DOHH2 (cell line): ENCODE data around the gene CNTNAP2.

Source experiments
- H3F3A ChIP-seq: fragments of 200-600 bp; sonication (generic), shearing (Covaris generic); 2 replicates; pipeline ENCODE4 v1.6.0; 2016; ENCODE audit warnings: antibody characterized with exemption, mild to moderate bottlenecking; ENCODE audit not compliant: control insufficient read depth, insufficient read depth
- H3K27ac ChIP-seq: fragments of 200-600 bp; sonication (generic); 2 replicates; pipeline ENCODE4 v1.5.1; 2014; ENCODE audit warnings: low read depth, mild to moderate bottlenecking, low read length, moderate library complexity
- H3K27me3 ChIP-seq: fragments of 200-600 bp; sonication (generic); 2 replicates; pipeline ENCODE4 v1.6.1; 2014; ENCODE audit warnings: mild to moderate bottlenecking, low read length, mixed read lengths; ENCODE audit not compliant: control insufficient read depth
- H3K36me3 ChIP-seq: fragments of 200-600 bp; sonication (generic); 2 replicates; pipeline ENCODE4 v1.6.1; 2014; ENCODE audit warnings: mild to moderate bottlenecking, low read length, moderate library complexity, mixed read lengths; ENCODE audit not compliant: control insufficient read depth
- H3K4me1 ChIP-seq: fragments of 200-600 bp; sonication (generic); 2 replicates; pipeline ENCODE4 v1.6.1; 2014; ENCODE audit warnings: mild to moderate bottlenecking, low read length, mixed read lengths; ENCODE audit not compliant: control insufficient read depth
- H3K4me2 ChIP-seq: fragments of 200-600 bp; sonication (generic); 2 replicates; pipeline ENCODE4 v1.6.0; 2014; ENCODE audit warnings: mild to moderate bottlenecking, low read length, moderate library complexity
- H3K4me3 ChIP-seq: fragments of 200-600 bp; sonication (generic); 2 replicates; pipeline ENCODE4 v1.5.1; 2014; ENCODE audit warnings: mild to moderate bottlenecking, low read length, mixed read lengths
- H3K79me2 ChIP-seq: fragments of 200-600 bp; sonication (generic); 2 replicates; pipeline ENCODE4 v1.6.1; 2014; ENCODE audit warnings: mild to moderate bottlenecking, low read length, mixed read lengths; ENCODE audit not compliant: control insufficient read depth
- H3K9me2 ChIP-seq: fragments of 200-600 bp; sonication (generic); replicated peaks from 2 replicates; pipeline ENCODE4 v1.6.1; 2014; ENCODE audit warnings: mild to moderate bottlenecking, low read length, mixed read lengths; ENCODE audit not compliant: control insufficient read depth
- H3K9me3 ChIP-seq: fragments of 200-600 bp; sonication (generic); 2 replicates; pipeline ENCODE4 v1.6.1; 2014; ENCODE audit warnings: antibody characterized with exemption, low read length, mixed read lengths; ENCODE audit not compliant: control insufficient read depth, insufficient read depth
- H4K20me1 ChIP-seq: fragments of 200-600 bp; sonication (generic); 2 replicates; pipeline ENCODE4 v1.6.0; 2014; ENCODE audit warnings: low read depth, mild to moderate bottlenecking, antibody characterized with exemption, low read length, moderate library complexity; ENCODE audit not compliant: control insufficient read depth, insufficient read depth
- CTCF ChIP-seq: fragments of 200-600 bp; sonication (generic); IDR thresholded peaks from one replicate; pipeline ENCODE4 v1.5.1; 2014; ENCODE audit warnings: antibody characterized with exemption, mild to moderate bottlenecking, low read depth, low read length; ENCODE audit not compliant: poor library complexity, severe bottlenecking
- EZH2phosphoT487 ChIP-seq: fragments of 200-600 bp; sonication (generic); IDR thresholded peaks from 2 replicates; pipeline ENCODE4 v1.6.1; 2017; ENCODE audit warnings: borderline replicate concordance, mild to moderate bottlenecking, antibody characterized with exemption, low read length, moderate library complexity, mixed read lengths

Gene CNTNAP2

GRCh38 chr7:148115308-148115707 is 1998.7 kb downstream of the CNTNAP2 start:
- no peaks in the 10 kb centered on the region for H3K79me2 ChIP-seq
- no peak overlapping the region for H3K27ac ChIP-seq
- TF ChIP-seq EZH2phosphoT487 (no peak), CTCF (no peak)
- no peaks in the 10 kb centered on the region for H3K27me3 ChIP-seq
- H3K9me2 ChIP-seq, result no peaks in the 10 kb centered on the region
- H3K9me3 ChIP-seq, result no peaks in the 10 kb centered on the region
- no peak overlapping the region for H3K4me2 ChIP-seq
- no peaks in the 10 kb centered on the region for H3F3A ChIP-seq
- H3K36me3 ChIP-seq, result no peaks in the 10 kb centered on the region
- no peaks in the 10 kb centered on the region for H3K4me1 ChIP-seq
- no peak overlapping the region for H3K4me3 ChIP-seq
- no peaks in the 10 kb centered on the region for H4K20me1 ChIP-seq

GRCh38 chr7:148116195-148116594 is 1999.6 kb downstream of the CNTNAP2 start:
- no peaks in the 10 kb centered on the region for H3K9me3 ChIP-seq
- no peaks in the 10 kb centered on the region for H3F3A ChIP-seq
- H3K36me3 ChIP-seq, result no peaks in the 10 kb centered on the region
- no peak overlapping the region for H3K4me2 ChIP-seq
- no peaks in the 10 kb centered on the region for H4K20me1 ChIP-seq
- TF ChIP-seq CTCF, result no peak
- H3K4me3 ChIP-seq, result no peak overlapping the region
- H3K27ac ChIP-seq, result no peak overlapping the region
- H3K27me3 ChIP-seq, result no peaks in the 10 kb centered on the region
- no peaks in the 10 kb centered on the region for H3K9me2 ChIP-seq
- H3K4me1 ChIP-seq, result no peaks in the 10 kb centered on the region
- no peaks in the 10 kb centered on the region for H3K79me2 ChIP-seq

GRCh38 chr7:148116829-148117403 is 2000.3 kb downstream of the CNTNAP2 start:
- no peak for TF ChIP-seq CTCF
- TF ChIP-seq EZH2phosphoT487, result no peak
- H3K79me2 ChIP-seq, result no peaks in the 10 kb centered on the region
- no peaks in the 10 kb centered on the region for H3K9me2 ChIP-seq
- no peak overlapping the region for H3K4me2 ChIP-seq
- no peaks in the 10 kb centered on the region for H4K20me1 ChIP-seq
- no peak overlapping the region for H3K27ac ChIP-seq
- no peaks in the 10 kb centered on the region for H3F3A ChIP-seq
- no peaks in the 10 kb centered on the region for H3K4me1 ChIP-seq
- H3K4me3 ChIP-seq, result no peak overlapping the region
- H3K9me3 ChIP-seq, result no peaks in the 10 kb centered on the region
- no peaks in the 10 kb centered on the region for H3K27me3 ChIP-seq
- H3K36me3 ChIP-seq, result no peaks in the 10 kb centered on the region

- Histone ChIP-seq H4K20me1 (no peaks in the 10 kb centered on the region), H3K79me2 (no peaks in the 10 kb centered on the region), H3K36me3 (no peaks in the 10 kb centered on the region), H3K4me3 (no peak overlapping the region), H3K27me3 (no peaks in the 10 kb centered on the region), H3F3A (no peaks in the 10 kb centered on the region), H3K9me2 (no peaks in the 10 kb centered on the region), H3K4me1 (no peaks in the 10 kb centered on the region), H3K4me2 (no peak overlapping the region), H3K27ac (no peak overlapping the region), H3K9me3 (no peaks in the 10 kb centered on the region)
- TF ChIP-seq CTCF, result no peak
- TF ChIP-seq EZH2phosphoT487, result no peak
Observed at GRCh38 chr7:148118371-148118770, 2001.8 kb downstream of the CNTNAP2 start.
